Uterus (tissue), 2 donors: ENCODE data around the gene EHF.

ENCODE experiments used
- CTCF ChIP-seq, 4 experiments: fragments of 200-600 bp in 2 of 4; fragments of 450-650 bp in 2 of 4; sonication (generic) in 2 of 4; IDR thresholded peaks; one replicate each; pipeline ENCODE4 v1.5.1; 2016 to 2019; ENCODE audit warnings: antibody characterized with exemption in 4 of 4, mild to moderate bottlenecking in 2 of 4, moderate library complexity in 1 of 4
- POLR2A ChIP-seq, 2 donors: fragments of 450-650 bp; IDR thresholded peaks; one replicate each; pipeline ENCODE4 v1.6.1; 2016; ENCODE audit warnings: antibody characterized with exemption in 2 of 2, mild to moderate bottlenecking in 1 of 2, moderate library complexity in 1 of 2

DNA sequence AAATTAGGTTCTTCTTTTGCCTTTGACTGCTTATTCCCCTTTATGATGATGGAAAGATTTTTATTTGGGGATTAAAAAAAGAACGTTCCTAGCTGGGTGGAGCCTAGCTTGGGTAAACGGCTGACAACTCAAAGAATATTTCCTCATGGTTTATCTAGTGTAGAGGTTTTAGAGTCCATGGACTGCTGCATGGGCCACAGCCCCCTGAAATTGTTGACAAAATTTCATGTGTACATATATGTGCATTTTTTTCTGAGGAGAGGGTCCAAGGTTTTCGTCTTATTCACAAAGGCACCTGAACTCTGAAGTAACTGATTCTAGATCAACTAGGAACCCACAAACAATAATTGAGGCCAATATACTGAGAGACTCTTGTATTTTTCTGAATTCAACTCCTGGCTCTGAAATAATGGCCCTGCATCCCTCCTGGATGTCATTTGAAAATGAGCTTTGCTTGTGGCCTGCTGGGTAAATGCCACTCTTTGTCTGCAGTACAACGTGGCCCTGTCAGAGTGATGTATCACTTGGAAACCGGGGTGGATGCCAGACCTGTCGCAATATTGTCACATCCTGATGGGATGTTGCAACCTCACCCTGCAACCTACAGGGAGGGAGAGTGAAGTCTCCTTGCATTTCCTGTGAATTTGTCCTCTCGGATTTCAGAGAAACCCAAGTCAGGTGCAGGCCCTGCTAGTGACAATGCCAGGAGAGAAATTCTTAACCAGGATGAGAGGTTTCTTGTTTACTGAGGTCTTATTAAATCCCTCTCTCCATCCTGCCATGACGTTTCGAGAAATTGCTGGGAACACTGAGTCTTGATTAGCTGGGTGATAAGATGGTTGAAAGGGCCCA lies 33.8 kb downstream of the EHF start:
- TF ChIP-seq POLR2A (IDR thresholded peaks at IDR 0.05) (no peak), CTCF (IDR thresholded peaks at IDR 0.05) (no peak)
